LNCaP clone FGC (cell line): ENCODE results near the gene FAM149B1.

Experiments used
- DNase-seq: peaks from one replicate; pipeline ENCODE4 v3.0.0-alpha.2; 2011; ENCODE audit warnings: low read depth
- H3K4me3 ChIP-seq: 2 replicates; pipeline ENCODE4 v1.5.1; 2011; ENCODE audit warnings: mild to moderate bottlenecking, low read depth, low read length, control low read depth
- CTCF ChIP-seq: IDR thresholded peaks from 2 replicates; pipeline ENCODE4 v1.5.1; 2012; ENCODE audit warnings: mild to moderate bottlenecking; ENCODE audit not compliant: control insufficient read depth, insufficient read depth; ENCODE audit errors: extremely low read depth

FAM149B1 gene

DNA sequence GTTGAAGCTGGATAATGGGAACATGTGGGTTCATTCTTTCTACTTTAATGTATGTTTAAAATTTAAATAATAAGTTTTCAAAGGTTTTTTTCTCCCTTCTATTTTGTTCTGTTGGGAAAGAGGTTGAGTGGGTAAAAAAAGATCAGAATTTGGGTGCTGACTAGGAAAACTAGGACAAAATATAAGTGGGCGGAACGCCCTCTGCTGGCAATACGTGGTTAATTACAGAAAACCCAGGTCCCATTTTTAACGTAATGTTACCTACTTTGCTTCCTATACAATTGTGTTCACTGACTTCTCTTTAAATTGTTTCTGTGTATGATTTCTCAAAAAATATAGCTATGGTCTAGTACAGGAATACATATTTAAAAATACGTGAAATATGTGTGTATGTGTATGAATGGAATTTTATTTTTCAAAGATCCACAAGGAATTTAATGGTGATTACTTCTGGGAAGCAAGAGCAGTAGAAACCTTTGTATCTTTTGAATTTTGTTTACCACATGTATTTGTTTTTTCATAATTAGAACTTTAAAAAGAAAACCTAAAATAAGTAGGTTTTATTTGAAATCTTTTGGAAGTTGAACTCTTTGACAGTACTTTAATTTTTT lies 8.8 kb upstream of the FAM149B1 start:
- no peak overlapping the region for H3K4me3 ChIP-seq
- peak; percentile 70 for TF ChIP-seq CTCF
- no peak for DNase-seq

- DNase-seq, result no peak
- H3K4me3 ChIP-seq, result no peak overlapping the region
- TF ChIP-seq CTCF, result no peak
Measured at GRCh38 chr10:73161079-73161478, 6.8 kb upstream of the FAM149B1 start.

DNA sequence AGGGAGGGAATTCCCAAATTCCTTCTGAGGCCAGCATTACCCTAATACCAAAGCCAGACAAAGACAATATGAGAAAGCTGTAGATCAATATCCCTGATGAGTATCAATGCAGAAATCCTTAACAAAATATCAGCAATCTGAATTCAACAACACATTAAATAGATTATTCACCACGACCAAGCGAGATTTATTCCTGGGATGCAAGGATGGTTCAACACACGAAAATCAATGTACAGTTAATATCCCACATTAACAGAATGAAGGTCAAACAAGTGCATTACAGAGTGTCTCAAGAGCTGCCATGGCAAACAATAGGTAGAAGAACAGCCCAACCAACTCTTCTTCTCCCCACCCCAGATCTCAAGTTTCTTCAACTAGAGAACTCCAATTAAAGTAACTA lies 6.3 kb upstream of the FAM149B1 start:
- no peak for TF ChIP-seq CTCF
- DNase-seq, result no peak
- no peak overlapping the region for H3K4me3 ChIP-seq

DNA sequence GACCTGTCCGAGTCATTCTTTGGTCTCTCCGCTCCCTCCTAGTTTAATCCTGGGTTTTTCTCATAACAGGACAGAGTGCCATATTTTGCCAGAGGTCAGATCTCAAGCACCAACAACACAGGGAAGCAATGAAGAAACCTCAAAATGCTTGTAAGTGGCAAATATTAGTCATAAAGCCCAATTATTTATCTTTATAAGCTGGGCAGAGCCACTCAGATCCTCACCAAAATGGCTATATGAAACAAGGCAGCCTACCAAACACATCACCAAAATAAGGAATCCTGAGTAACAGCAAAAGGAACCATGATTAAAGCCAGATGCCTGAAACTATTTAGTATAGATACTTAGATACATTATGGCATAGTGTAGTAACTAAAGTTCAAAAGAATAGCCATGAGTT lies 4.8 kb upstream of the FAM149B1 start:
- no peak for TF ChIP-seq CTCF
- DNase-seq, result no peak
- H3K4me3 ChIP-seq, result no peak overlapping the region

DNA sequence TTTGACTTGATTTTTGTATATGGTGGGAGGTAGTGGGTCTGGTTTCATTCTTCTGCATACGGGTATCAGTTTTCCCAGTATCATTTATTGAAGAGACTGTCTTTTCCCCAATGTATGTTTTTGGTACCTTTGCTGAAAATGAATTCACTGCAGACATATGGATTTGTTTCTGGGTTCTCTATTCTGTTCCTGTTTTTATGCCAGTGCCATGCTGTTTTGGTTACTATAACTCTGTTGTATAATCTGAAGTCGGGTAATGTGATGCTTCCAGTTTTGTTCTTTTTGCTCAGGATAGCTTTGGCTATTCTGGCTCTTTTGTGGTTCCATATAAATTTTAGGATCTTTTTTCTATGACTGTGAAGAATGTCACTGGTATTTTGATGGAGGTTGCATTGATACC lies 947 bp upstream of the FAM149B1 start:
- TF ChIP-seq CTCF, result no peak
- peak overlapping the region; percentile 77 for H3K4me3 ChIP-seq
- no peak for DNase-seq

DNA sequence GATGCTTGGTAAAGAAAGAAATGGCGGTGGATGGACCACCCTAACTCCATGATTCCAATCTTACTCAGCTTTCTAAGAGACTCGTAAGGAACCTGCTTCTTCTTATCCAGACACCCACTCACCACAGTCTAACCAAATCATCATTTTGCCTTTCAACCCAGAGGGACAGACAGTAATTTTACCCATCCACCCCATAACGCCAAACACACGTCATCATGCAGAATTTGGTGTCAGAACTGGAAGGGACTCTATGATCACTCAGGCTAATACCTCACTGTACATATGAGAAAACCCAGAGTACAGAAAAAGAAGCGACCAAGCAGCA lies 499 bp upstream of the FAM149B1 start:
- no peak for DNase-seq
- peak overlapping the region; percentile 77 for H3K4me3 ChIP-seq
- TF ChIP-seq CTCF, result no peak

DNA sequence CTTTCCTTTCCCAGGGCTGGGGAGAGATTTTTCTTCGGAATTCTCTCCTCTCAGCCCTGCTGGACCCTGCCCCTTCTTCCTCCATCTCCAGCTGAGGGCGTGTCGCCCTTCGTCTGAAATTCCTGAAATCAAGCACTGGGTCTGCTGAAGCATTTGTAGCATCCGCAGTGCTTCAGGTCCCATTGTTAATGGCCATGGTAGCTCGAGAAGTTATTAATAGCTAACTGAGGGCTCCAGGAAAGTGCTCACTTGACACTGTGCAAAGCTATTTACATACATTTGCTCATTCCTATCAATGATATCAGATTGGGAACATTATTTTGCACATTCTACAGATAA lies 515 bp downstream of the FAM149B1 start:
- TF ChIP-seq CTCF, result no peak
- DNase-seq, result no peak

More for the DNA sequence above, 515 bp downstream of the FAM149B1 start:
- peak overlapping the region; percentile 77 for H3K4me3 ChIP-seq
